Measurements from ENCODE around the gene MISP3.

Gene MISP3

GRCh38 chr19:14102756-14103155, 30.2 kb downstream of the MISP3 start:
- DNase-seq (ENCODE audit: low spot score), result no peak

- DNase-seq (ENCODE audit: low spot score), result no peak
Measured at GRCh38 chr19:14103310-14103709, 30.7 kb downstream of the MISP3 start.

- no peak for DNase-seq (ENCODE audit: low spot score)
Measured at GRCh38 chr19:14105680-14106079, 33.1 kb downstream of the MISP3 start.

GRCh38 chr19:14106840-14107239, 34.3 kb downstream of the MISP3 start:
- no peak for DNase-seq (ENCODE audit: low spot score)

- DNase-seq (ENCODE audit: low spot score), result peak; percentile 39
Measured at GRCh38 chr19:14107581-14108461, 35.2 kb downstream of the MISP3 start.

- no peak for DNase-seq (ENCODE audit: low spot score)
Measured at GRCh38 chr19:14110650-14111049, 38.1 kb downstream of the MISP3 start.

- no peak for DNase-seq (ENCODE audit: low spot score)
Measured at GRCh38 chr19:14111486-14111885, 38.9 kb downstream of the MISP3 start.

- DNase-seq (ENCODE audit: low spot score), result no peak
Measured at GRCh38 chr19:14112051-14112808, 39.6 kb downstream of the MISP3 start.

- no peak for DNase-seq (ENCODE audit: low spot score)
Measured at GRCh38 chr19:14112809-14113385, 40.3 kb downstream of the MISP3 start.

GRCh38 chr19:14113762-14114414, 41.3 kb downstream of the MISP3 start:
- no peak for DNase-seq (ENCODE audit: low spot score)

GRCh38 chr19:14114439-14114838, 41.9 kb downstream of the MISP3 start:
- DNase-seq (ENCODE audit: low spot score), result no peak

- peak; percentile 38 for DNase-seq (ENCODE audit: low spot score)
Measured at GRCh38 chr19:14114854-14115253, 42.3 kb downstream of the MISP3 start.

GRCh38 chr19:14115756-14116155, 43.2 kb downstream of the MISP3 start:
- DNase-seq (ENCODE audit: low spot score), result no peak

GRCh38 chr19:14116525-14116917, 43.9 kb downstream of the MISP3 start:
- DNase-seq (ENCODE audit: low spot score), result no peak

GRCh38 chr19:14116918-14117578, 44.5 kb downstream of the MISP3 start:
- DNase-seq (ENCODE audit: low spot score), result no peak

GRCh38 chr19:14117668-14118164, 45.1 kb downstream of the MISP3 start, which contains the start of gene PRKACA:
PRKACA (minus strand) TSS chr19:14117762; CDS start chr19:14117547, 215 bp downstream.
- peak; percentile 99 for DNase-seq (ENCODE audit: low spot score)

GRCh38 chr19:14118165-14119051, 45.8 kb downstream of the MISP3 start:
- DNase-seq (ENCODE audit: low spot score), result peak; percentile 72

GRCh38 chr19:14119146-14119545, 46.6 kb downstream of the MISP3 start:
- no peak for DNase-seq (ENCODE audit: low spot score)

- DNase-seq (ENCODE audit: low spot score), result no peak
Measured at GRCh38 chr19:14119644-14120496, 47.3 kb downstream of the MISP3 start.

GRCh38 chr19:14120497-14120780, 47.9 kb downstream of the MISP3 start:
- no peak for DNase-seq (ENCODE audit: low spot score)
